ENCODE results near the gene CYBC1.
A peak's percentile ranks its signal among the peaks of the same experiment; 100 is the strongest.
"Not testable (repeated sequence)": the region's sequence is repeated elsewhere in the genome, so short reads cannot be mapped to it uniquely, and the experiment has no call there.

CYBC1 gene

DNA sequence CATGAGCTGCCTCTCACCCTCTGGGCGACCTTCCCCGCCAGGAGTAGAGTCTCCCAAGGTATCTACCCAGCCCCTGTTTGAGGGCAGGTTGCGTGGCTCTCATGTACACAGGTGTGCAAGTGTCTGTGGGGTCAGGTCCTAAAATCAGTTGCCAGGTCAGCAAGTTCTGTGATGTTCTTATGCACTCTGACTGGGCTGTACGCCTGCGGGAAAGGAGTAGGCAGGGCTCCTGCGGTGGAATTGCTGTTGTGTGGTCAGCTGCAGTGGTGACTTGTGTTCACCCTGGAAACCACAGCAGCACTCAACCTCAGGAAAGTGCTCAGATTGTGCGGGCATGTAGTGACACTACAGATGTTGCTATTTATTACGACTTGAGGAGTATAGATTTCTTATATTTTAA, 27.4 kb upstream of the CYBC1 start:
- DNase-seq (ENCODE audit: low spot score): no peak

DNA sequence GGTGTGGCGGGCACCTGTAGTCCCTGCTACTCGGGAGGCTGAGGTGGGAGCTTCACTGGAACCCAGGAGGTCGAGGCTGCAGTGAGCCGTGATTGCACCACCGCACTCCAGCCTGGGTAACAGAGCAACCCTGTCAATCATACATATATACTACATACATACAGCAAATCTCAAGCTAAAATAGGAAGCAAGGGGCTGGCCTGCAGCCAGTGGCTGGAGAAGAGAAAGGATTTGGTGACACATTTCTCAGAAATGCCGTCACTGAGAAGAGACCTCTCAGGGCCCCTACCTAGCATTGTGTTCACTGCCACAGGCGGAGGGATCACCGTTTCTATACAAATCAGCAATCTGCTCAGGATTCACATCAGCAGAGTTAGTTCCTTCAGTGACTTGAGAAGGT, 24.9 kb upstream of the CYBC1 start:
- no peak for DNase-seq (ENCODE audit: low spot score)

DNA sequence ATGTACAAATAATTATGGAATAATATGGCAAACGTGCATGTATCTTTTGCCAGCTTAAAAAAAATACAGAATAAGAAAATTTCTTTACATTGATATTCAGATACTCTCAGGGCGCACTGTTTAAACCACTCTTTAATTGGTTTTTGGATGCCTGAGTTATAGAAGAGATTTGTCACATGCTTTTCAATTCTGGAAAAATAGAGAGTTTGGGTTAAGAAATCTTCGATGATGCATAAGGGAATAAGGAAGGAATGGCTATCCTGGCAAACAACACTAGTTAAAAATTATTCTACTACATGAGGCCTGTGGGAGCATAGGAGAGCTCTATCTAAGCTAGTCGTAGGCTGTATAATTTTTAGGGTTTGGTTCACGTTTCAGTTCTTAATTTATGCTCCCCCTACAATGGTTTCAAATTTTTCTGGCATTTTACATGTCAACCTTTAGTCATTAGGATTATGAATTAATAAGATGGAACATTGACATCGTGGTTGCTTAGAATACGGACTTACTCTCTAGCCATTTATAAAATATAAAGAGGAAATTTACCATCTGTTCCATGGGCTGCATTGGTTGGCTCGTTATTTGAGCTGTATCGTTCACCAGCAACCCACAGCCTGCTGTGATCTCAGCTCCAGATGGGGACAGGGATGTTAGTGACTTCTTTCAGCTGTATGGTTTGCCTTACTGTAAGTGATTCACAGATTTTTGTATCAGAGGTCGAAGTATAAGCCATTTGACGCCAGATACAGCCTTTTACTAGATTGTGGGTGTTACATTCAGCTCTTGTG, 23.9 kb upstream of the CYBC1 start:
- DNase-seq (ENCODE audit: low spot score): no peak

DNA sequence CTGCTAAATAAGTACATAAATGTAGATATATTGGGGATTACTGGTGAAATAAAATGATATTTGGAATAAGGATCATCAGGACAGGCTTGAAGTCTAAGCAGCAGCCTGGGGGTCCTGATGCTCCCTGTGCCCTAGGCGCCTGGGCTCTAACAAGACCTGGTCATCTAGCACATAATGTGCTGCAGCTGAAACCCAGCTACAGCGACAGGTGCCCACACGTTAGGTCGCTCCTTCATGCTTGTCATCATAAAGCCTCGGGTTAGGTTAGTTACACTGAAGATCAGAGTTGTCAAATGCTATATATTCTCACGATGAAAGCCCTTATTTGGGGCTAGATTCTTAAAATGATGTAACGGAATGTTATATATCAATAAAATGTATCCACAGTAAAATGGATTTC, 19.5 kb upstream of the CYBC1 start:
- DNase-seq (ENCODE audit: low spot score): no peak

DNA sequence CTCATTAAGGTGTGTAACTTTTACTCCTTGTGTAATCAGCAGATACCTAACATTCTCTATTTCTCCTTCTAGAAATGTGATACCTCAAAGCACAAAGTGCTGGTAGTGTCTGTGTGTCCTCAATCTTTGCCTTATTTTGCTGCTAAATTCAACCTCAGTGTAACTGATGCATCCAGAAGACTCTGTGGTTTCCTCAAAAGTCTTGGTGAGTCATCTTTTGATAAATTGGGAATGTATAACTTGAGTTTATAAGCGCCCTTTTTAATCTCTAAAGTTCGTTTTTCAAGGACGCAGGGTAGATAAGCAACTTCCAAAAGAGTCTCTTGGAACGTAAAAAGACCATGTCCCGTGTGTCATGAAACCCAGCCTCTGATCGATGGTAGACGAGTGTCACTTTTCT, 18.1 kb upstream of the CYBC1 start:
- DNase-seq (ENCODE audit: low spot score): no peak

DNA sequence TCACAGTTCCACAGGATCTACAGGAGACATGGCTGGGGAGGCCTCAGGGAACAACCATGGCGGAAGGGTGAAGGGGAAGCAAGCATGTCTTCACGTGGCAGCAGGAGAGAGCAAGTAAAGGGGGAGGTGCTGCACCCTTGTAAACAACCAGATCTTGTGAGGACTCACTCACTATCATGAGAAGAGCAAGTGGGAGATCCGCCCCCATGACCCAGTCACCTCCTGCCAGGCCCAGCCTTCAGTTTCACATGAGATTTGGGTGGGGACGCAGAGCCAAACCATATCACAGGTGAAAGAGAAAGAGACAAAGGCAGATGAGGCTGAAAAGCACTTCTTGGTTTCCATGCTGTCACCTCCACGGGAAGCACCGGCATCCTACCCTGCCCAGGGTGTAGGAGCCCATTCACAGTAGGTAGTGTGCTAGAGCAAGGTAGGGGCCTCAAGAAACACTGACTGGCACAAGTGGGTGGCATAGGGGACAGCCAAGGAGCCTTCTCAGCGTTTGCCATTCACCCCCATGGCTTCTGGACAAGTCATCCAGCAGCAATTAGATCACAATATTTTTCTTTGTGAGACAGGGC, 14.6 kb upstream of the CYBC1 start:
- DNase-seq (ENCODE audit: low spot score): no peak

DNA sequence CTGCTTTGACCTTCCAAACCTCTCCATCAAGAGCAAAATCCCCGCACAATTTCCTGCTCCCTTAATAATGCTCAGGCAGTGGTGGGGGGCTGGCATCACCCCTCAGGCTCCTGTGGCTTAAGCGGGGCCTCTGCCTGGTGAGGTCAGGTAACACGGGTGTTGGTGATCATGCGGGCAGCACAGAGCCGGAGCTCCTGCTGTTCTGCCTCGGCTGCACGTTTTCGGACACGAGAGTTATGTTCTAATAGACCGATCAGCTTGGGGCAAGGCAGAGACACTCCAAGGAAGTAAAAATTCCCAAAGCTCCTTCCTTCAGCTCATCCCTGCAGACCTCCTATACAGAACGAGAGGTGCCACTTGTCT, 14.0 kb upstream of the CYBC1 start:
- no peak for DNase-seq (ENCODE audit: low spot score)

DNA sequence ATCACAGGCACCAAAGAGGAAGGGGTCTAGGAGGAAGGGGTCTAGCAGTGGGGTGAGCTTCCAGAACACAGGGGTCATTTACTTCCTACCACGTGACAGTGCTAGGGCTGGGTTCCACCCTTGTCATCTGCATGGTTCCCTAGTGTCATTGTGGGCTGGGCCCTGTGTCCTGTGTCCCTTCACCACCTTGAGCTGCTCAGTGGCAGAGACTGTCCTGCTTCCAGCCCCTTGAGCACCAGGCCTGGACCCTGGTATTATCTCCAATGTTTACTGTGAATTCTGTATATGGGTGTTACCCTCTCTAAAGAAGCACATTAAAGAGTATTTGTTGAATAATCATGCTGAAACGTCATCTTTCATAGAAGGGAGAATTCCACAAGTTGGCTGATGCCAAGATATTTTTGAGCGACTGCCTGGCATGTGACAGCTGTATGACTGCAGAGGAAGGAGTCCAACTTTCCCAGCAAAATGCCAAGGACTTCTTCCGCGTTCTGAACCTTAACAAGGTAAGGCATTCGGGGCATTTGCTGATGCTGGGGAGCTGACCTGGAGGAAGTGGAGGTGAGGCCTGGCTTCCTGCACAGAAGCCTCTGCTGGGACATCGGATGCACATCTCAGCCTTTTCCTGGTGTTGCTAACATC, 13.5 kb upstream of the CYBC1 start:
- DNase-seq (ENCODE audit: low spot score): no peak

DNA sequence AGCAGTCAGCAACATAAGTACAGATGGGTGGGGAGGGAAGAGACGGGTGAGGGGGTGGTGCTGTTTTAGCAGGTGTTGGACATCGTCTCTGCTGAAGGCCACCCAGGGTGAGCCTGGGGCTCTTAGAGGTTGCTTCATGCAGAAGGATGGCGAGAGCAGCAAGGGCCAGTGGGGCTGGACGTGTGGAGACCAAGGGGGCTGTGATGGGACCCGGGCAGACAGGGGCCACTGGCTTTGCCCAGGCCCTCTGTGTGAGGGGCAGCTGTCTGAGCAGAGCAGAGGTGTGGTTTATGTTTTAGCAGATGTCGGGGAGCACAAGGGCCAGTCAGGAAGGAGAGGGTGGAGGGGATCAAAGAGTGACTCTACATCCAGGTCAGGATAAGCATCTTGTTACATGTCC, 12.8 kb upstream of the CYBC1 start:
- no peak for DNase-seq (ENCODE audit: low spot score)

DNA sequence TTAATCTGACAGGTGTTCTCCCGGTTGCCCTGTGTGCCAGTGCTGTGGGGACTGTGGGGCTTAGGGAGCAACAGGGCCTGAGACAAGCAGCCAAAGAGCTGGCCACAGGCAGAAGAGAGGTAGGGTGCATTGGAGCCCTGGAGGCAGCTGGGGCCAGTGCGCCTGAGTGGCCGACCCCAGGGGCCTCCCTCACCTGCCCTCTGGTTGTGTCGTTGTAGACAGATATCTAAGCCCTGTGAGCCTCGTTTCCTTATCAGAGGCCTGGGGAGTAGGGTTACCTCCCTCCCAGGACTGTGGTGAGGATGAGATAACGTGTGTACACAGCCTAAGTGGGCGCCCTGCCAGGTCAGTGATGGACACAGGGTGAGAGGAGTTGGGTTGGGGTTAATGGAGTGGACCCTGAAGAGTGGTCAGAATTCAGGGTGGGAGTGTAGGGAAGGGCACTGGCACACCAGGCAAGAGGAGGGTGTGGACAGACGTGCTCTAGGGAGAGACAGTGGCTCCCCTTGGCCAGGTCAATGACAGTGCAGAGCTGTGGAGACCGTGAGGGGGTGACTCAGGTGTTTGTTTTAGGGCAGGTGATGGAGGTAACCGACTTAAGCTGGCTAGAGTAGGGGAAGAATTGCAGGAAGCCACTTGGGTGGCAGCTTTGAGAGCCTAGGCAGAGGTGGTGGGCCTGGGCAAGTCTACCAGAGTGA, 11.4 kb upstream of the CYBC1 start:
- no peak for DNase-seq (ENCODE audit: low spot score)

DNA sequence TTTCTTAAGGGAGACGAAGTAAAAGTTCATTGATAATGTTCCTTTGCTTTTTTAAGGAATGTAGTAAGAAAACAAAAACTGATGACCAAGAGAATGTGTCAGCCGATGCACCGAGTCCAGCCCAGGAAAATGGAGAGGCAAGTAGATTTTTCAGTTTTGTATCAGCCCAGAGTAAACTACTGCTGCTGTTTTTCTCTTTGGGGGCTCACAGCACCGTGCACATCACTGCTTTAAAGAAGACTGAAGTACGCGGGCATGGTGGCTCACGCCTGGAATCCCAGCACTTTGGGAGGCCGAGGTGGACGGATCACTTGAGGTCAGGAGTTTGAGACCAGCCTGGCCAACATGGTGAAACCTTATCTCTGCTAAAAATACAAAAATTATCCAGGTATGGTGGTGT, 9.4 kb upstream of the CYBC1 start:
- DNase-seq (ENCODE audit: low spot score): not testable (repeated sequence)

DNA sequence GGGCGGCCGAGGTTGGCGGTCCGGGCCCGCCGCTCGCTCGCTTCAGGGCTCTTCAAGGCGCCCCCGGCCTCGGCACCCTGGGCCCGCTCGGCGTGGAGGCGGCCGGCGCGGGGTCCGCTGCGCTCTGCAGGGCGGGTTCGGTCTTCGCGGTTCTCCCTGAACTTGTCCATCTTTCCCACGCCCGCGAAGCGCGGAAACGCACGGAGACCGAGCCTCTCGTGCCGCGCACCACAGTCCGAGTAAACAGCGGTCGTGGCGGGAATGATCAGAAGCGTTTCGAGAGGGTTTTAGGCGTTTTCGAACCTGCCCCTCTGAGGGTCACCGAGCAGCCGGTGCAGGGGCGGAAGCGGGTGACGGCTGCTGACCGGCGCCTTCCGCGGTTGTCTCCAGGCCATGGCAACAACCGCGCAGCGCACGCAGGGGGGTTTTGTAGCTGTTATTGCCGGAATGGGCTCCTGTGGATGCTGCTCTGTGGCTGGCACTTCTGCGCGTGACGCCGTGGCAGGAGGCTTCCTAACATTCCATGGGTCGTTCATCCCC, 8.4 kb upstream of the CYBC1 start:
- DNase-seq (ENCODE audit: low spot score): peak; percentile 33

DNA sequence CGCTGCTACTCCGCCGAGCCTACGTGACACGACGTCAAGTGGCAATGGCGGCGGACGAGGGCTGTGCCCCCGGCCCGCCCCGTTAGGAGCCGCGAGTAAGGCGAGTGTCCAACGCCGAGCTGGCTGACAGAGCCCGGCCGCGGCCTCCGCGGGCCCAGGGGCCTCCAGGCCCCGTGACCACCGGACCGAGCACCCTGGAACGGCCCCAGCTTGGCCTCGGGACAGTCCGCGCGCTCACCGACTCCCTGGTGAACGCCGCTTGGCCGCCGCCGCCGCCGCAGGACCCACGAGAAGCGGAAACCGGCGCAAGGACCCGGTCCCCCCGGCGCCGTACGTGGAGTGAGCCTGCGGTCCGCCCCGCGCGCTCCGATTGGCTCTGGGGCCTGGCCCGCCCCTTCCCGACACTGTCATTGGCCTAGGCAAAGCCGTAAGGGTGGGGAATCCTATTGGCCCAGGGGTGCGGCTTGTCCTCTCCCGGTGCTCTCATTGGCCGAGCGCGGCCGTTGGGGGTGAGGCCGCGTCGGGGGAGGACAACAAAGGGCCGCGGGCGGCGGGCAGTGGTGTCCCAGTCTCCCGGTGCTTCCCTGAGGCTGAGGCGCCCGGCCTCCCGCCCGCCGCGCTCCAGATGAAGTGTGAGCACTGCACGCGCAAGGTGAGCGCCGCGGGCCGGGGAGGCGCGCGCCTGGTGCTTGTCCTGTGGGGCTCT, 7.8 kb upstream of the CYBC1 start, which contains the start of gene NARF:
NARF (plus strand) TSS at position 563 of the 706 bp plus-strand sequence; CDS start at position 626, 63 bp downstream.
- DNase-seq (ENCODE audit: low spot score): peak; percentile 99

DNA sequence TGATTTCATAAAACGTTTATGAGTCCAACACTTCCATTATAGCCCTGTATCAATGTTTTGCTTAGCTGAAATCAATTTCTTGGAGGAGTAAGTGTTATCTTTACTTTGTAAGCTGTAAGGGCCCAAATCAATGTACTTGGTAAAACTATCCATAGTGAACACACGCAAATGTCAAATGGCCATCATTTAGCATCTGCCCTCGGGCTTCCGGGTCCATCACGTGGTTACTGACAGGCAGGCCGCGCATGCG, 7.3 kb upstream of the CYBC1 start:
- DNase-seq (ENCODE audit: low spot score): no peak

DNA sequence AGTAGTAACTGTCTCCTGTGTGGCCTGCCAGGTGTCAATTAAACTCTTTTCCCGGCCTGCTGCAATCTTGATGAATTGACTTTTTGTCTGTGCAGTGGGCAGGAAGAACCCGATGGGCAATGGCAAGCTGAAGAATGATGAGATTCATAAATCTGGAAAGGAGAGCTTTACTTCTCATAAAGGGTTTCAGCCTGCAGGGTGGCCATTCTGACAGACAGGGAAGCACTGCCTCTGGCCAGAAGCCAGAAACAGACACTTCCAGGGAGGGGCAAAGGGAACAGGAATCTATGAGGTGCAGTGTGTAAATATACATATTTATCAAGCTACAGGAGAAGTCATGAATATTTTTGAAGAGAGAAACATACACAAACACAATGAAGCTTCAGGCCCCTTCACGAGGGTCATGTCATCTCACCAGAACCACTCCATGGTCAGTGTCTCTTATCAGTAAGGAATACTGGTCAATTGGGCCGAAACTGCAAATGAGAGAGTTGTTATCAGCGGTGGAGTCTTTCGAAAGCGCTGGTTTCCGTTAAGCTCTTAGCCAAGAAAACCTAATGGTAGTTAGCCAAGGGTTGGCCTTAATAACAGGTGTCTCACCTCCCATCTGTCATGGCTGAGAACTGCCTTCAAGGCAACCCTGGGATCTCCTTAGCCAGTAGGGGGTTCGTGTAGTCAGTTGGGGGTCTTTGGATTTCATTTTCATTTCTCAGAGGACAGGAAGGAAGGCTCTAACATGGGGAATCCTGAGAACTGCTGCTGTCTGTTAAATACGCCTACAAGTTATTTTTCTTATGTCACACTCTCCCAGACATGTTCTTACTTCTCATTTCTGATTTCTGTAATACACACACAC, 6.7 kb upstream of the CYBC1 start:
- no peak for DNase-seq (ENCODE audit: low spot score)

DNA sequence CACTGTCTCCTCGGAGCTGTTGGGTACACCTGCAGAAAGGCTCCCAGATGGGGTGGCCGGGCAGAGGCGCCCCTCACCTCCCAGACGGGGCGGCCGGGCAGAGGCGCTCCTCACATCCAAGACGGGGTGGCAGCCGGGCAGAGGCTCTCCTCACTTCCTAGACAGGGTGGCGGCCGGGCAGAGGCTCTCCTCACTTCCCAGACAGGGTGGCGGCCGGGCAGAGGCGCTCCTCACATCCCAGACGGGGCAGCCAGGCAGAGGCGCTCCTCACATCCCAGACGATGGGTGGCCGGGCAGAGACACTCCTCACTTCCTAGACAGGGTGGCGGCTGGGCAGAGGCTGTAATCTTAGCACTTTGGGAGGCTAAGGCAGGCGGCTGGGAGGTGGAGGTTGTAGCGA, 3.2 kb upstream of the CYBC1 start:
- not testable (repeated sequence) for DNase-seq (ENCODE audit: low spot score)

DNA sequence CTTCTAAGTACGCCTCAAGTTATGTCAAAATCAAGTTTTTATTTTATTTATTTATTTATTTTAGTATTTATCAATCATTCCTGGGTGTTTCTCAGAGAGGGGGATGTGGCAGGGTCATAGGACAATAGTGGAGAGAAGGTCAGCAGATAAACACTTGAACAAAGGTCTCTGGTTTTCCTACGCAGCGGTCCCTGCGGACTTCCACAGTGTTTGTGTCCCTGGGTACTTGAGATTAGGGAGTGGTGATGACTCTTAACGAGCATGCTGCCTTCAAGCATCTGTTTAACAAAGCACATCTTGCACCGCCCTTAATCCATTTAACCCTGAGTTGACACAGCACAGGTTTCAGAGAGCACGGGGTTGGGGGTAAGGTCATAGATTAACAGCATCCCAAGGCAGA, 2.6 kb upstream of the CYBC1 start:
- not testable (repeated sequence) for DNase-seq (ENCODE audit: low spot score)

DNA sequence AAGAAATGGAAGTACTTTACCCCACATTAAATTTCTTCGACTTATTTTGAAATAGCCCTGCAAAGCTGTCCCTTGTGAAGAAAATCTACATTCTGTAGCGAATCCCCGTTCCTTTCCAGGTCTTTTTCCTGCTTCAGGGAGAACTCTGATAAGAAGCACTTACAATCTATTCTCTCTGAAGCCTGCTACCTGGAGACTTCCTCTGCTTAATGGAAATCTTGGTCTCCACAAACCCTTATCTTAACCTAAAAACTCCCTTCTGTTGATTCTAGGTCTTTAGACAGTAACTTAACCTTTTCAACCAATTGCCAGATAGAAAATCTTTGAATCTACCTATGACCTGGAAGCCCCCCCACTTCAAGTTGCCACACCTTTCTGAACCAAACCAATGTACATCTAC, 1.6 kb upstream of the CYBC1 start:
- no peak for DNase-seq (ENCODE audit: low spot score)

DNA sequence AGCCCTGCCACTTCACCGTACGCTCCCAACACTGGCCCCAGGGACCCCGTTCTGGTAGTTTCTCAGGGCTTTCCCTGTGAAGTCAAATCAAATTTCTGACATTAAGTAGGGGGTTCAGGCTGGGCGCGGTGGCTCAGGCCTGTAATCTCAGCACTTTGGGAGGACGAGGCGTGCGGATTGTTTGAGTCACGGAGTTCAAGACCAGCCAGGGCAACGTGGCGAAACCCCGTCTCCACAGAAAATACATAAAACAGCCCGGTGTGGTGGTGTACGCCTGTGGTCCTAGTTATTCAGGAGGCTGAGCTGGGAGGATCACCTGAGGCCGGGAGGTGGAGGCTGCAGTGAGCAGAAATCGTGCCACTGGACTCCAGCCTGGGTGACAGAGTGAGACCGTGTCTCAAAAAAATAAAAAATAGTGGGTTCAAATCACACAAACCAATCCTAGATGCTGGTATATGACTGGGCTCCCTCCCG, 632 bp downstream of the CYBC1 start:
- DNase-seq (ENCODE audit: low spot score): no peak

DNA sequence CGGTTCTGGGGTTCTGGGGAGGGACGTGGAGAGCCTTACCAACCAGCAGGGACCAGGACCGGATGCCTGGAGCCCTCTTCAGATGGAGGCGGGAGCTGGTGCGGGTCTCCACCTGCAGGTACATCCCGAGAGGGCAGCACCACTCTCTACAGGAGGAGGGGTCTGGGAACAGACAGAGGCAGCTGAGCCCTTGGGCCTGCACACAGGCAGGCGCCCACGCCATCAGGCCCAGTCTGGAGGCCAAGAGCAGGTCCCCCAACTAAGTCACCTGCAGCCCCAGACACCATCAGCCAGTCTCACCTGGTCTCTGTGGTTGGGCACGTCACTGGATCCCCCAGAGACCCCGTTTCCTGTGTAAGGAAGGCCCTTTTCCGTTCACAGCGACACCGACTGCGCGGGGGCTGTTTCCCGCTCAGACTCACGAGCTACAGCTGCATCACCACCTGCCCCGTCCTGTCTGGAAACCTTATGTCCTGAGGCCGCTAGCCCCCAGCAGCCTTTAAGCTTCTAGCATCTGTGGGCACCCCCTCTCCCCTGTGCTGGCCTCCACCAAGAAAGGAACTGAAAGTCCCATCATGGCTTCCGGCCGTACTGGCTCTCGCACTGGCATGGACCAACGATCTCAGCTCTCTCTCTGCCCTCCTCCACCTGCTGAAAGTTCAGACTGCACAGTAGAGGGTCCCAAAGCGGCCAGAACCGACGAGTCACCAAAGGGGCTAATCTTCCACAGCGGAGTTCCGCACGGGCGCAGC, 1.2 kb downstream of the CYBC1 start:
- no peak for DNase-seq (ENCODE audit: low spot score)
